Measurements from ENCODE around the gene APLP2.
"Not testable (repeated sequence)": the region's sequence is repeated elsewhere in the genome, so short reads cannot be mapped to it uniquely, and the experiment has no call there.

APLP2 gene

GRCh38 chr11:130062026-130062425 is 7.7 kb upstream of the APLP2 start:
- DNase-seq: no peak

GRCh38 chr11:130063451-130063850 is 6.2 kb upstream of the APLP2 start:
- DNase-seq: no peak

- peak; percentile 31 for DNase-seq
Measured at GRCh38 chr11:130064596-130064995, 5.1 kb upstream of the APLP2 start.

GRCh38 chr11:130066338-130066737 is 3.4 kb upstream of the APLP2 start:
- DNase-seq: no peak

GRCh38 chr11:130068546-130068985 is 1.1 kb upstream of the APLP2 start:
- no peak for DNase-seq

- peak; percentile 81 for DNase-seq
Measured at GRCh38 chr11:130068986-130069658, 572 bp upstream of the APLP2 start.

GRCh38 chr11:130070109-130070845 is 583 bp downstream of the APLP2 start:
- peak; percentile 77 for DNase-seq

- DNase-seq: peak; percentile 76
Measured at GRCh38 chr11:130070846-130071200, 1.1 kb downstream of the APLP2 start.

- DNase-seq: peak; percentile 54
Measured at GRCh38 chr11:130071211-130071712, 1.6 kb downstream of the APLP2 start.

- DNase-seq: no peak
Measured at GRCh38 chr11:130074736-130075135, 5.0 kb downstream of the APLP2 start.

GRCh38 chr11:130076778-130077481 is 7.2 kb downstream of the APLP2 start:
- no peak for DNase-seq

GRCh38 chr11:130077671-130078070 is 8.0 kb downstream of the APLP2 start:
- DNase-seq: no peak

- DNase-seq: no peak
Measured at GRCh38 chr11:130078080-130078479, 8.4 kb downstream of the APLP2 start.

- no peak for DNase-seq
Measured at GRCh38 chr11:130085671-130086290, 16.1 kb downstream of the APLP2 start.

GRCh38 chr11:130086669-130087068 is 17.0 kb downstream of the APLP2 start:
- no peak for DNase-seq

- no peak for DNase-seq
Measured at GRCh38 chr11:130087294-130087926, 17.7 kb downstream of the APLP2 start.

GRCh38 chr11:130088217-130088616 is 18.5 kb downstream of the APLP2 start:
- DNase-seq: no peak

- DNase-seq: peak; percentile 52
Measured at GRCh38 chr11:130088919-130089673, 19.4 kb downstream of the APLP2 start.

- DNase-seq: no peak
Measured at GRCh38 chr11:130089674-130090073, 20.0 kb downstream of the APLP2 start.

- DNase-seq: not testable (repeated sequence)
Measured at GRCh38 chr11:130090517-130090916, 20.8 kb downstream of the APLP2 start.

- DNase-seq: not testable (repeated sequence)
Measured at GRCh38 chr11:130091169-130091568, 21.5 kb downstream of the APLP2 start.

- no peak for DNase-seq
Measured at GRCh38 chr11:130092661-130093060, 23.0 kb downstream of the APLP2 start.

All from NCI-H69 (cell line).